ENCODE results near the gene ACTN2. TPM values are rescaled to one million over a fixed set of nuclear protein-coding genes. Genes with fewer than 3 reads are reported as not detected.

The ACTN2 gene
- total RNA-seq, 4 donors from 2014 or later, result 7.5 to 16.2 (median 10.3) TPM

DNA sequence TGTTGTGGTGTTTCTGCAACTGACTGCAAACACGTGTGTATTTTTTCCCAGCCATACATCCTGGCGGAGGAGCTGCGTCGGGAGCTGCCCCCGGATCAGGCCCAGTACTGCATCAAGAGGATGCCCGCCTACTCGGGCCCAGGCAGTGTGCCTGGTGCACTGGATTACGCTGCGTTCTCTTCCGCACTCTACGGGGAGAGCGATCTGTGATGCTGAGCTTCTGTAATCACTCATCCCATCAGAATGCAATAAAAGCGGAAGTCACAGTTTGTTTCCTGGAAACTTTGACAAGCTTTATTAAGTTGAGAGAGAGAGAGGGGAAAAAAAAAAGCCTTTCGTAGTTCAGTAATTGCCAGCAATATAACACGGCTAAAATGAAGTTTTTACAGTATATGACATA, 76.1 kb downstream of the ACTN2 start:
- no peak for DNase-seq (ENCODE audit: extremely low spot score)
- Histone ChIP-seq H3K9me3 (no peaks in the 10 kb centered on the region), H3K27ac (replicated peaks in 1 of 4) (no peak overlapping the region), H3K27me3 (no peaks in the 10 kb centered on the region), H3K36me3 (peaks cover 0 to 67% (median 8%) of the 10 kb centered on the region in 4 donors), H3K4me3 (no peak overlapping the region), H3K4me1 (peaks cover 0 to 6% (median 0%) of the 10 kb centered on the region in 4 donors)
- intact Hi-C loops (cut with DNase I), result no loop called here
- TF ChIP-seq POLR2AphosphoS5 (IDR thresholded peaks at IDR 0.05) (no peak), POLR2A (IDR thresholded peaks at IDR 0.05; ENCODE audit: low read depth) (no peak), EP300 (IDR thresholded peaks at IDR 0.05) (no peak)
- TF ChIP-seq, protein P1, sequence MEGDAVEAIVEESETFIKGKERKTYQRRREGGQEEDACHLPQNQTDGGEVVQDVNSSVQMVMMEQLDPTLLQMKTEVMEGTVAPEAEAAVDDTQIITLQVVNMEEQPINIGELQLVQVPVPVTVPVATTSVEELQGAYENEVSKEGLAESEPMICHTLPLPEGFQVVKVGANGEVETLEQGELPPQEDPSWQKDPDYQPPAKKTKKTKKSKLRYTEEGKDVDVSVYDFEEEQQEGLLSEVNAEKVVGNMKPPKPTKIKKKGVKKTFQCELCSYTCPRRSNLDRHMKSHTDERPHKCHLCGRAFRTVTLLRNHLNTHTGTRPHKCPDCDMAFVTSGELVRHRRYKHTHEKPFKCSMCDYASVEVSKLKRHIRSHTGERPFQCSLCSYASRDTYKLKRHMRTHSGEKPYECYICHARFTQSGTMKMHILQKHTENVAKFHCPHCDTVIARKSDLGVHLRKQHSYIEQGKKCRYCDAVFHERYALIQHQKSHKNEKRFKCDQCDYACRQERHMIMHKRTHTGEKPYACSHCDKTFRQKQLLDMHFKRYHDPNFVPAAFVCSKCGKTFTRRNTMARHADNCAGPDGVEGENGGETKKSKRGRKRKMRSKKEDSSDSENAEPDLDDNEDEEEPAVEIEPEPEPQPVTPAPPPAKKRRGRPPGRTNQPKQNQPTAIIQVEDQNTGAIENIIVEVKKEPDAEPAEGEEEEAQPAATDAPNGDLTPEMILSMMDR (IDR thresholded peaks at IDR 0.05), result no peak
- 82% methylated on average over 15 of the region's 15 CpGs for WGBS

DNA sequence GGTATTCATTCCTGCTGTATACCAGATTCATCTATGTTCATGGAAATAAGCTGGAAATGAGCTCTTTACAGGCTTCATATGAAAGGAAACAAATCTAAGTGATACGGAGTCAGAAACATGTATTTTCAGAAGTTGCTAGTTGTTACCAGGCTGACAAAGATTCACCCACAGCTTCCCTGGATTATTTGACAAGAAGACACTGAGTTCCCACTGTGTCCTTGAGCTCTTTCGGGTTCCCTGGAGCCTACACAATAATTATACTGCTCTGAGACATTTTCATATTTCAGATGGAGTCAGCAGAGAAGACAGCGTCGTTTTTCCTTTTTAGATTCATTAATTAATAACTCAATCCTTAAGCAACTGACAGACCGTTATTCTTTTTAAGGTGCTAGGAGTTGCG, 79.5 kb downstream of the ACTN2 start:
- Histone ChIP-seq H3K27me3 (no peaks in the 10 kb centered on the region), H3K4me1 (peaks cover 0 to 6% (median 0%) of the 10 kb centered on the region in 4 donors), H3K27ac (replicated peaks in 1 of 4) (no peak overlapping the region), H3K9me3 (no peaks in the 10 kb centered on the region), H3K4me3 (no peak overlapping the region), H3K36me3 (peaks cover 0 to 38% (median 3%) of the 10 kb centered on the region in 4 donors)
- no peak for DNase-seq (ENCODE audit: extremely low spot score)
- TF ChIP-seq POLR2AphosphoS5 (IDR thresholded peaks at IDR 0.05) (no peak), EP300 (IDR thresholded peaks at IDR 0.05) (no peak), POLR2A (IDR thresholded peaks at IDR 0.05; ENCODE audit: low read depth) (no peak)
- TF ChIP-seq, protein P1 (IDR thresholded peaks at IDR 0.05), result no peak
- intact Hi-C loops (cut with DNase I), result no loop called here
- 73% methylated on average over 6 of the region's 6 CpGs for WGBS

DNA sequence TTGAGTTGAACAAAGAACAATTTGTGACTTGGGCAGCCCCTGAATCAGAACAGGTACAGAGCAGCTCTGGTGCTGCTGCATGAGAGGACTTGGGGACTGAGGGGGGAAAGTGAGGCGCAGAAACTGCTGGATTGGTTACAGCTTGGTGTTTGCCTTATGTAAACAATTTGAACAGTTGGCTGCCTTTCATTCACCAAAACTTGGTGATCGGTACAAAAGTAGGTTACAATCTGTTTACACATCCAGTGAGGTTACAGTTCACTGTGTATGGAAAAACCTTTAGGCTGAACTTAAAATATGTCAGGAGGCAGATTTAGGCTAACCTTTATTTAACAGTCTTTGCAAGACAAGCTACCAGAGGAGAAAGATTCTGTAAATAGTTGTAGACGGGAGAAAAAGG, 80.2 kb downstream of the ACTN2 start:
- WGBS, result 58% methylated on average over 3 of the region's 3 CpGs
- no peak overlapping the region for H3K27ac ChIP-seq (replicated peaks in 1 of 4)
- no peak overlapping the region for H3K4me3 ChIP-seq
- H3K36me3 ChIP-seq, result peaks cover 0 to 31% (median 0%) of the 10 kb centered on the region in 4 donors
- H3K4me1 ChIP-seq, result peaks cover 0 to 6% (median 0%) of the 10 kb centered on the region in 4 donors
- no peaks in the 10 kb centered on the region for H3K9me3 ChIP-seq
- no peaks in the 10 kb centered on the region for H3K27me3 ChIP-seq
- no peak for DNase-seq (ENCODE audit: extremely low spot score)
- TF ChIP-seq EP300 (IDR thresholded peaks at IDR 0.05), result no peak
- intact Hi-C loops (cut with DNase I), result no loop called here

DNA sequence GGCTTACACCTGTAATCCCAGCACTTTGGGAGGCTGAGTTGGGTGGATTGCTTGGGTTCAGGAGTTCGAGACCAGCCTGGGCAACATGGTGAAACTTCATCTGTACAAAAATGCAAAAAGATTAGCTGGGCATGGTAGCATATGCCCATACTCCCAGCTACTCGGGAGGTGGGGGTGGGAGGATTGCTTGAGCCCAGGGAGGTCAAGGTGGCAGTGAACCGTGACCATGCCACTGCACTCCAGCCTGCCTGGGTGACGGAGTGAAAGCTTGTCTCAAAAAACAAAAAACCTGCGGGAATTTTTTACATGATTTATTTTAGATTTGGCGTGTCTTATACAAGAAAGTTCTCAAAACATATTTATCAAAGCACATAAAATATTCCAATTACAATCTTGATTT, 81.0 kb downstream of the ACTN2 start:
- peaks cover 0 to 24% (median 0%) of the 10 kb centered on the region in 4 donors for H3K36me3 ChIP-seq
- DNase-seq (ENCODE audit: extremely low spot score), result no peak
- intact Hi-C loops (cut with DNase I), result no loop called here
- H3K27me3 ChIP-seq, result no peaks in the 10 kb centered on the region
- no peak overlapping the region for H3K4me3 ChIP-seq
- no peaks in the 10 kb centered on the region for H3K9me3 ChIP-seq
- 94% methylated on average over 6 of the region's 6 CpGs for WGBS
- no peak overlapping the region for H3K27ac ChIP-seq (replicated peaks in 1 of 4)
- peaks cover 0 to 6% (median 0%) of the 10 kb centered on the region in 4 donors for H3K4me1 ChIP-seq
- TF ChIP-seq POLR2AphosphoS5 (IDR thresholded peaks at IDR 0.05) (no peak), EP300 (IDR thresholded peaks at IDR 0.05) (no peak), POLR2A (IDR thresholded peaks at IDR 0.05; ENCODE audit: low read depth) (no peak)
- TF ChIP-seq, protein P1 (IDR thresholded peaks at IDR 0.05), result no peak

DNA sequence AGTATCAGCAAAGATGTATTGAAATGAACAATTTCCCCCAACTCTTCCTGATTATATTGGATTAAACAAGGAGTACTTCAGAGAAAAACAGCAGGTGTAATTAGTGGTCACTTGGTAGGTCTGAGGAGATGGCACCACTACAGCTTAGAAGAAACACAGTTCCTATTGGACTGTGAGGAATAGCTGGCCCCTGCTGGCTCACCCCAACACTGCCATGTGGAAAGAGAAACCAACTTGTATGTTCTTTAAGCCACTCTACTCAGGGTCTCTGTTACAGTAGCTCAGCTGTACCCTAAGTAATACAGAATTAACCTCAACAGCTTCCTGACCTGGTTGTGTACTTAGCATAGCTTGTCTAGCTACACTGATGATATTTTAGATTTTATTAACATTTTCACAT, 82.3 kb downstream of the ACTN2 start:
- Histone ChIP-seq H3K36me3 (peaks cover 0 to 10% (median 0%) of the 10 kb centered on the region in 4 donors), H3K27me3 (no peaks in the 10 kb centered on the region), H3K27ac (replicated peaks in 1 of 4) (no peak overlapping the region), H3K9me3 (no peaks in the 10 kb centered on the region), H3K4me3 (no peak overlapping the region), H3K4me1 (peaks cover 0 to 6% (median 0%) of the 10 kb centered on the region in 4 donors)
- intact Hi-C loops (cut with DNase I), result no loop called here
- no peak for DNase-seq (ENCODE audit: extremely low spot score)
- TF ChIP-seq EP300 (IDR thresholded peaks at IDR 0.05), result no peak
- no peak for TF ChIP-seq POLR2AphosphoS5 (IDR thresholded peaks at IDR 0.05)
- TF ChIP-seq, protein P1 (IDR thresholded peaks at IDR 0.05), result no peak
- no peak for TF ChIP-seq POLR2A (IDR thresholded peaks at IDR 0.05; ENCODE audit: low read depth)
